HCT116 (cell line): Measurements from ENCODE around the gene GRM6. TPM values are rescaled to one million over a fixed set of nuclear protein-coding genes. Genes with fewer than 3 reads are reported as not detected.

Experiments
- ATAC-seq: fragments of 200-7000 bp; cut with Tn5 transposase; 2 replicates; pipeline ENCODE4 v1.9.1; 2020; ENCODE audit warnings: mild to moderate bottlenecking, moderate library complexity
- BruUV-seq: library from RNA; stranded (reverse); fragments of 400-500 nt; replicated peaks from 2 replicates; lab custom pipeline; 2021; lab: Mats Ljungman, UMichigan
- CTCF ChIA-PET: fragments of 300-600 bp; sonication (Branson Sonifier 250); formaldehyde crosslinking; loops from one replicate; lab custom pipeline; 2021; ENCODE audit warnings: antibody characterized with exemption; lab: Charles Lee
- POLR2A ChIA-PET: fragments of 300-600, 350-600 bp; sonication (Branson Sonifier 250); formaldehyde crosslinking; loops from one replicate; lab custom pipeline; 2021; ENCODE audit warnings: antibody characterized with exemption; lab: Charles Lee
- RAD21 ChIA-PET, 2 experiments: fragments of 300-600 bp; sonication (Branson Sonifier 250); formaldehyde crosslinking; loops; one replicate each; lab custom pipeline; 2023; ENCODE audit warnings: low total read pairs in 2 of 2; ENCODE audit not compliant: uncharacterized antibody in 2 of 2, unreplicated experiment in 2 of 2, low non-redundant PET in 1 of 2; lab: Charles Lee
- DNase-seq: peaks from one replicate; pipeline ENCODE4 v3.0.0-alpha.2; 2010; ENCODE audit warnings: low read depth, low spot score
- H2AFZ ChIP-seq: fragments of 200-600 bp; shearing (Covaris generic), sonication (generic); 2 replicates; pipeline ENCODE4 v1.6.1; 2017; ENCODE audit warnings: low read depth, mixed run types, mixed read lengths, antibody characterized with exemption, low read length; ENCODE audit not compliant: poor library complexity, severe bottlenecking
- H3K27ac ChIP-seq: 2 replicates; pipeline ENCODE4 v1.5.1; 2012; ENCODE audit warnings: low read depth, low read length
- H3K27me3 ChIP-seq: fragments of 200-600 bp; sonication (generic); 2 replicates; pipeline ENCODE4 v1.6.1; 2016; ENCODE audit warnings: mixed run types, low read length, mixed read lengths; ENCODE audit not compliant: insufficient read depth
- H3K36me3 ChIP-seq, 2 experiments: fragments of 200-500 bp in 1 of 2; fragments of 200-600 bp in 1 of 2; sonication (Bioruptor generic) in 1 of 2; sonication (generic) in 1 of 2; 2 replicates each; pipeline versions ENCODE4 v1.5.1 to v1.6.1; 2014 to 2016; ENCODE audit warnings: low read length in 2 of 2, inconsistent platforms in 1 of 2, mixed read lengths in 1 of 2, mixed run types in 1 of 2; ENCODE audit not compliant: insufficient read depth in 2 of 2, control insufficient read depth in 1 of 2
- H3K4me1 ChIP-seq, 2 experiments: fragments of 200-600 bp in 1 of 2; sonication (generic) in 1 of 2; 2 replicates each; pipeline versions ENCODE4 v1.5.1 to v1.6.1; 2012 to 2017; ENCODE audit warnings: low read length in 2 of 2, inconsistent platforms in 1 of 2, mild to moderate bottlenecking in 1 of 2, mixed read lengths in 1 of 2, mixed run types in 1 of 2, moderate library complexity in 1 of 2; ENCODE audit not compliant: insufficient read depth in 2 of 2, control insufficient read depth in 1 of 2
- H3K4me2 ChIP-seq: fragments of 200-600 bp; sonication (generic); 2 replicates; pipeline ENCODE4 v1.6.1; 2017; ENCODE audit warnings: mixed run types, low read length, mixed read lengths
- H3K4me3 ChIP-seq, 2 experiments: fragments of 200-600 bp in 1 of 2; sonication (generic) in 1 of 2; replicated peaks in 1 of 2; 2 replicates each; pipeline ENCODE4 v1.5.1; 2011 to 2016; ENCODE audit warnings: low read length in 2 of 2, control low read depth in 1 of 2, low read depth in 1 of 2, mild to moderate bottlenecking in 1 of 2, mixed read lengths in 1 of 2, mixed run types in 1 of 2
- H3K79me2 ChIP-seq: fragments of 200-600 bp; sonication (generic); 2 replicates; pipeline ENCODE4 v1.6.1; 2017; ENCODE audit warnings: mild to moderate bottlenecking, mixed run types, low read length, moderate library complexity, mixed read lengths; ENCODE audit not compliant: insufficient read depth
- H3K9ac ChIP-seq: fragments of 200-600 bp; sonication (generic); 2 replicates; pipeline ENCODE4 v1.6.1; 2016; ENCODE audit warnings: low read length, mixed read lengths
- H3K9me2 ChIP-seq: fragments of 200-600 bp; sonication (generic), shearing (Covaris generic); 2 replicates; pipeline ENCODE4 v1.6.1; 2017; ENCODE audit warnings: mixed run types, mild to moderate bottlenecking, moderate library complexity; ENCODE audit not compliant: insufficient read depth
- H3K9me3 ChIP-seq, 2 experiments: fragments of 200-500 bp in 1 of 2; fragments of 200-600 bp in 1 of 2; sonication (Bioruptor generic) in 1 of 2; sonication (generic) in 1 of 2; 2 replicates each; pipeline ENCODE4 v1.6.1; 2014 to 2017; ENCODE audit warnings: low read length in 2 of 2, mixed read lengths in 2 of 2, inconsistent platforms in 1 of 2, low read depth in 1 of 2, mild to moderate bottlenecking in 1 of 2, mixed run types in 1 of 2, moderate library complexity in 1 of 2; ENCODE audit not compliant: control insufficient read depth in 1 of 2, insufficient read depth in 1 of 2
- H4K20me1 ChIP-seq: fragments of 200-600 bp; sonication (generic), shearing (Covaris generic); 2 replicates; pipeline ENCODE4 v1.6.1; 2017; ENCODE audit warnings: mixed run types, mild to moderate bottlenecking, moderate library complexity; ENCODE audit not compliant: insufficient read depth
- CTCF ChIP-seq, 3 experiments: fragments of 200-600 bp in 1 of 3; sonication (generic) in 1 of 3; IDR thresholded peaks in 2 of 3; conservative IDR thresholded peaks in 1 of 3; 2 replicates each; pipeline ENCODE4 v1.5.1; 2012 to 2017; ENCODE audit warnings: low read depth in 2 of 3, low read length in 2 of 3, antibody characterized with exemption in 1 of 3, borderline replicate concordance in 1 of 3, control low read depth in 1 of 3, mild to moderate bottlenecking in 1 of 3, mixed read lengths in 1 of 3, mixed run types in 1 of 3, moderate library complexity in 1 of 3; ENCODE audit not compliant: insufficient read depth in 1 of 3
- ELF1 ChIP-seq: IDR thresholded peaks from 2 replicates; pipeline ENCODE4 v1.6.1; 2012; ENCODE audit warnings: low read depth, borderline replicate concordance
- JUND ChIP-seq: IDR thresholded peaks from 2 replicates; pipeline ENCODE4 v1.6.1; 2012
- SIN3A ChIP-seq: IDR thresholded peaks from 2 replicates; pipeline ENCODE4 v1.6.1; 2012; ENCODE audit warnings: low read depth
- SP1 ChIP-seq: IDR thresholded peaks from 2 replicates; pipeline ENCODE4 v1.6.1; 2012; ENCODE audit warnings: low read depth
- SRF ChIP-seq: IDR thresholded peaks from 2 replicates; pipeline ENCODE4 v1.6.1; 2012; ENCODE audit warnings: low read depth
- TCF7L2 ChIP-seq: IDR thresholded peaks from 2 replicates; pipeline ENCODE4 v1.7.0; 2011; ENCODE audit warnings: borderline replicate concordance, inconsistent platforms; ENCODE audit not compliant: insufficient read depth, insufficient read length; ENCODE audit errors: extremely low read depth
- ZFX ChIP-seq: fragments of 450-650 bp; IDR thresholded peaks from 2 replicates; pipeline ENCODE4 v1.6.1; 2017
- ZNF274 ChIP-seq: fragments of 200-500 bp; sonication (Bioruptor generic); IDR thresholded peaks from 2 replicates; pipeline ENCODE4 v1.6.1; 2014; ENCODE audit warnings: mild to moderate bottlenecking, low read depth, low read length, inconsistent platforms
- intact Hi-C: fragments of 100-400 bp; cut with micrococcal nuclease; formaldehyde crosslinking; loops from 2 replicates; pipeline ENCODE4 v1.10.0; 2022
- total RNA-seq: library from RNA; stranded (reverse); gene quantifications from one replicate; pipeline ENCODE4 v1.2.1, GENCODE V29; 2021; ENCODE audit not compliant: unreplicated experiment
- TF ChIP-seq, protein P1 (sequence below): IDR thresholded peaks from 2 replicates; pipeline ENCODE4 v1.6.1; 2011; ENCODE audit warnings: mild to moderate bottlenecking, low read length, moderate library complexity; ENCODE audit not compliant: insufficient replicate concordance; ENCODE audit errors: extremely low read depth
- TF ChIP-seq, protein P2 (sequence below): IDR thresholded peaks from 2 replicates; pipeline ENCODE4 v1.6.1; 2012

The GRM6 gene
- total RNA-seq, 1 experiment from 2014 or later, result not detected

DNA sequence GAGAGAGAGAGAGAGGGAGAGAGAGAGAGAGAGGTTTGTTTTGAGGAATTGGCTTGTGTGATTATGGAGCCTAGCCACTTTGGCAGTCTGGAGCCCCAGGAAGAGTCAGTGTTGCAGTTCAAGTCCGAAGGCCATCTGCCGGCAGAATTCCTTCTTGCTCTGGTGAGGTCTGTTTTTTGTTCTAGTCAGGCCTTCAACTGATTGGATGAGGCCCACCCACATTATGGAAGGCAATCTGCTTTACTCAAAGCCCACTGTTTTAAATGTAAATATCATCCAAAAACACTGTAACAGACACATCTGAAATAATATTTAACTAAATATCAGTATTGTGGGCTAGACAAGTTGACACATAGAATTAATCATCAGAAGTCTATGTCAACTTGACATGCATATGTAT is 11.4 kb upstream of the GRM6 start:
- Histone ChIP-seq H3K4me3 (no peak overlapping the region), H3K4me2 (no peak overlapping the region), H3K27ac (no peak overlapping the region), H3K9me3 (no peaks in the 10 kb centered on the region; a peak in 2 of 4 replicates), H3K4me1 (no peaks in the 10 kb centered on the region), H3K27me3 (no peaks in the 10 kb centered on the region), H3K9me2 (no peaks in the 10 kb centered on the region), H3K36me3 (no peaks in the 10 kb centered on the region), H3K79me2 (no peaks in the 10 kb centered on the region), H4K20me1 (no peaks in the 10 kb centered on the region), H2AFZ (no peak overlapping the region), H3K9ac (no peak overlapping the region)
- intact Hi-C loops, result loop anchor here (5.0 kb wide), 1 partner anchor 486 kb away; no protein-coding TSS in a partner anchor
- TF ChIP-seq, protein P1, sequence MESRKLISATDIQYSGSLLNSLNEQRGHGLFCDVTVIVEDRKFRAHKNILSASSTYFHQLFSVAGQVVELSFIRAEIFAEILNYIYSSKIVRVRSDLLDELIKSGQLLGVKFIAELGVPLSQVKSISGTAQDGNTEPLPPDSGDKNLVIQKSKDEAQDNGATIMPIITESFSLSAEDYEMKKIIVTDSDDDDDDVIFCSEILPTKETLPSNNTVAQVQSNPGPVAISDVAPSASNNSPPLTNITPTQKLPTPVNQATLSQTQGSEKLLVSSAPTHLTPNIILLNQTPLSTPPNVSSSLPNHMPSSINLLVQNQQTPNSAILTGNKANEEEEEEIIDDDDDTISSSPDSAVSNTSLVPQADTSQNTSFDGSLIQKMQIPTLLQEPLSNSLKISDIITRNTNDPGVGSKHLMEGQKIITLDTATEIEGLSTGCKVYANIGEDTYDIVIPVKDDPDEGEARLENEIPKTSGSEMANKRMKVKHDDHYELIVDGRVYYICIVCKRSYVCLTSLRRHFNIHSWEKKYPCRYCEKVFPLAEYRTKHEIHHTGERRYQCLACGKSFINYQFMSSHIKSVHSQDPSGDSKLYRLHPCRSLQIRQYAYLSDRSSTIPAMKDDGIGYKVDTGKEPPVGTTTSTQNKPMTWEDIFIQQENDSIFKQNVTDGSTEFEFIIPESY, result no peak
- ATAC-seq (no peak), DNase-seq (no peak)
- ChIA-PET RAD21 (no interaction called here), CTCF (no interaction called here), POLR2A (no interaction called here)
- BruUV-seq, result no TSS peak

DNA sequence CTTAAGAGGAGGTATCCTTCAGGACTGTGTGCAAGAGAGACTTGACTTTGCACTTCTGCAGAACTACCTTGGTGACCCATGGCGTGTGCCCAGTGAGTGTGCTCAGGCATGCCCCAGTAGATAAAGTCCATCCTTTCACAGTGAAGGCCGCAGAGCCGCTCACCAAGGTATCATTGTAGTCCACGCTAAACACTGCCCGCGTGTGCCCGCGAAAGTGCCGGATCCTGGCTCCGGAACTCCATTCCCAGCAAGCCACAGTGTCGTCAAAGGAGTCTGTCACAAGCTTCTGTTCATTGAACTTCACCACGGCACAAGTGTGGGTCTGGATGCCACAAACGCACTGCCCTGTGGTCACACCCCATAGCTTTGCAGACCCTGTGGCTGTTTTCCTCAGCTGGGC is 3.3 kb upstream of the GRM6 start:
- no peak overlapping the region for H3K4me2 ChIP-seq
- peaks cover 0 to 6% of the 10 kb centered on the region in 2 experiments; a peak in 2 of 4 replicates for H3K9me3 ChIP-seq
- intact Hi-C loops, result no loop called here
- no peak for ATAC-seq
- no peak overlapping the region for H2AFZ ChIP-seq
- CTCF ChIA-PET, result no interaction called here
- TF ChIP-seq CTCF (IDR thresholded peaks at IDR 0.05 in 2 of 3, conservative IDR thresholded peaks at IDR 0.05 in 1 of 3; ENCODE audit: borderline replicate concordance in 1 of 3, insufficient read depth in 1 of 3, low read depth in 2 of 3, low read length in 2 of 3), result no peak
- TF ChIP-seq, protein P2, sequence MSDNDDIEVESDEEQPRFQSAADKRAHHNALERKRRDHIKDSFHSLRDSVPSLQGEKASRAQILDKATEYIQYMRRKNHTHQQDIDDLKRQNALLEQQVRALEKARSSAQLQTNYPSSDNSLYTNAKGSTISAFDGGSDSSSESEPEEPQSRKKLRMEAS, result no peak
- TF ChIP-seq ZNF274, result no peak
- TF ChIP-seq SIN3A, result no peak
- TF ChIP-seq SRF, result no peak
- TF ChIP-seq ZFX, result no peak
- no peak for TF ChIP-seq JUND
- TF ChIP-seq SP1, result no peak
- no peak for TF ChIP-seq TCF7L2
- no peak for TF ChIP-seq ELF1
- H3K27ac ChIP-seq, result no peak overlapping the region
- no peak overlapping the region for H3K4me3 ChIP-seq
- RAD21 ChIA-PET, result no interaction called here
- DNase-seq, result no peak
- H3K9ac ChIP-seq, result no peak overlapping the region
- no peaks in the 10 kb centered on the region for H4K20me1 ChIP-seq
- BruUV-seq, result no TSS peak
- H3K79me2 ChIP-seq, result no peaks in the 10 kb centered on the region
- POLR2A ChIA-PET, result no interaction called here
- H3K27me3 ChIP-seq, result no peaks in the 10 kb centered on the region
- H3K9me2 ChIP-seq, result no peaks in the 10 kb centered on the region
- no peaks in the 10 kb centered on the region for H3K4me1 ChIP-seq
- no peaks in the 10 kb centered on the region for H3K36me3 ChIP-seq
